Left renal pelvis (tissue), 4 donors: Measurements from ENCODE around the gene EGF. TPM values are rescaled to one million over a fixed set of nuclear protein-coding genes. Genes with fewer than 3 reads are reported as not detected.
"Not testable (repeated sequence)": the region's sequence is repeated elsewhere in the genome, so short reads cannot be mapped to it uniquely, and the experiment has no call there.

ENCODE experiments used
- DNase-seq, 4 donors: peaks; one replicate each; pipeline ENCODE4 v3.0.0-alpha.2; 2013; ENCODE audit warnings: low read depth in 4 of 4, low spot score in 3 of 4
- polyA plus RNA-seq, 4 donors: library from polyadenylated mRNA; unstranded; fragments of 120-200 nt; gene quantifications; one replicate each; pipeline ENCODE4 v1.2.1, GENCODE V29; 2013; ENCODE audit not compliant: insufficient read length in 4 of 4

The EGF gene
- polyA plus RNA-seq, 4 donors: 0.42 to 3.8 (median 3.8) TPM

DNA sequence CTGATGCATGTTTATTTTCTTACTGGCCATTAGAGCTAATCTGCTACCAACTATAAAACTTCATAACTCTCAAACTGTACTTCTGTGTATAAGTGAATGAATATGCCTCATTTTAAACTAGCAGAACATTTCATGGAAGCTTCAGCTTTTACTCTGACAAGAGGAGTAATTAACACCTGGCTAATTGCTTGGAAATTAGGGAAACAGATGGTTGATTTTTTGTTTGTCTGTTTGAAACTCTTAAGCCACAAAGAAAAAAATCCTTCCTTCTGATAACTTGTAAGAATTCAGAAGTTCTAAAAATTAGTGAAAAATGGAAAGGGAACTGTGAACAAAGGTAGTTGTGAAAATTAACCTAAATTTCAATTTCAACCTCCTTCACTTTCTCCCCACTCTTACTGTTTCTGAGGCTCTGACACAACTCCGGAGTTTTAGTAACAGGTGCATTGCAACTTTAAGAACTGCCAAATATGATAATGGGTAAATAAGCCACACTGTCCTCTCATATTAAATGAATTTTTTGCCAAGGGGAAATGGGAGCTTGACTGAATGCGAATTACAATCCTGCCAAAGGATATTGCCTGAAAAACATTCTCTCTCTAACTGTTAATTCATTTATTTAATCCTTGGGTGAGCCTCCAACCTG, 1.0 kb downstream of the EGF start:
- no peak for DNase-seq

- no peak for DNase-seq
Observed at GRCh38 chr4:109914322-109914721, 1.6 kb downstream of the EGF start.

DNA sequence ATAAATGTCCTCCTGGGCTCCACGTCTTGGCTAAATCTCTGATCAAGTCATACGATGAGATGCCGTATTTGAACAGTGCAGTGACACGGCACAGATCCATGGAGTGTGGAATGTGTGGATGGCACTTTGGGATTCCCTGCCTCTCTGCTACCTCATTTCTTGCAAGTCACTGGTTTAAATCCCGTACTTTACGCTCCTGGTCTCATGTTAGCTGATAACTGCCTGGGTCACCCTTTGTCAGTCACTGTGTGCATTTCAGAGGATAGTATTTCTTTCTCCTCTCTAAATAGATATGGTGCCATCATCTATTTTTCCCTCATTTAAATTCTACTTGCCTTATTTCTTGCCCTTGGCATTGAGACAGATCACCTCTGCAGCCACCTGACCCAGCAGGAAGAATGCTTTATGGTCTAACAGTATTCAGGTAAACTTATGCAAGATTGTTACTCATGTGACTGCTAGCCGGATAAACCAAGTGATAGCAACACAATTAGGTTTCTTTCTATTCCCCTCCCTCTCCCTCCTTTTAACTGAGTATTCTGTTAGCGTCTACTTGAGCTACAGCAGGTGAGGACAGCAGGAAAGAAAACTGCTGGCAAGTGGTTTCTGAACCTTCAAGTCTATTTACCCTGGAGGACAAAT, 2.8 kb downstream of the EGF start:
- DNase-seq: no peak

DNA sequence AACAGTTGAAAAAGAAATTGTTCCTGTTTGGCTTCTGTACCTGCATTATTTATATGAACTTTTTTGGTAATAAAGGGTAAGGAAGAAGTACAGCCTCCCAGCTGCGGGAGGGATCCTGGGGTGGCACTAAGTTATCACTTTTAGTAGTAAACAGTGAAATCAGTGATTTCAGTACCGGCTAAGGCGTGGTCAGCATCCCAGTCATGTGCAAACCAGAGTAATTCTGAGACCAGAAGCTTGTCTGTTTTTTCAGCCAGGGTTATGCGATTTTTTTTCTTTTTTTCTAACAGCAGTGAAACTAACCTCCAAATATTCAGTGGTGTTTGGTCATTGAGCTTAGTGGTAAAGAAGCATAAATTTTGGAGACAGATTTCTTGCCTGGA, 3.3 kb downstream of the EGF start:
- DNase-seq: no peak

GRCh38 chr4:109921384-109921808, 8.7 kb downstream of the EGF start:
- no peak for DNase-seq

- DNase-seq: no peak
Observed at GRCh38 chr4:109925396-109925795, 12.7 kb downstream of the EGF start.

DNA sequence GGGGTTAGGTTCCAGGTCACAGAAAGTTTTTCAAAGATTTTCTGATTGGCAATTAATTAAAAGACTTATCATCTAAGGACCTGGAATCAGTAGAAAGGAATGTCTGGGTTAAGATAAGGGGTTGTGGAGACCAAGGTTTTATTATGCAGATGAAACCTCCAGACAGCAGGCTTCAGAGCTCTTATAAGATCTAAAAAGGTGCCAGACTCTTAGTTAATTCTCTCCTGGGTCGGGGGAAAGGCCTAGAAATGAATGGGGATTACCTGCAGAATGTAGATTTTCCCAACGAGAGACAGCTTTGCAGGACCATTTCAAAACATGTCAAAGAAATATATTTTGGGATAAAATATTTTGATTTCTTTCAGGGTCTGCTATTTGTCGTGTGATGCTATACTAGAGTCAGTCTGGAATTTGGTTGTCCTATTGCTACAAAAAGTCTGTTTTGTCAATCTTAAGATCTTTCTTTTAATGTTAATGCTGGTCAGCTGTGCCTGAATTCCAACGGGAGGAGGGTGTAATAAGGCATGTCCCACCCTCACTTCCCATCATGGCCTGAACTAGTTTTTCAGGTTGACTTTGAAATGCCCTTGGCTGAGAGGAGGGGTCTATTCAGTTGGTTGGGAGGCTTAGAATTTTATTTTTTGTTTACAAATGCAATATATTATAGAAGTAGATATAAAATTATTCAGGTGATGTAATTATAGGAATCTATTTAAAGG, 15.8 kb downstream of the EGF start:
- no peak for DNase-seq

DNA sequence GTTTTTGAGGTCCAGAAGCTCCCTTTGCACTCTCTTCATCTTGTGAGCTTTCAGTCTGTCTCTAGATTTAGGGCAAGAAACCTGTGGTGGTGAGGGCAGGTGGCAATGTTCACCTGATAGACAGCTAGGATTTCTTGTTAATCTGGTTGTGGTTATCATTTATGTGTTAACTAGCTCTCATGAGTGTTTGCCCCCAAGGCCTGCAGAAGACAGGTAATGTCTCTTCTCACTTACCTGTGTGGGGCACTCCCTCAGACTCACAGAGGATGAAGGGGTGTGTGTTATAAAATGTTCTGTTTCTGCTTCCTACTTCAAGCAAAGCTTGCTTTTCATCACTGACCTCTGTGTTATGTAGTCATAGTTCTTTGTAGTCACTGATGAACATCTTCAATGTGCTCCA, 17.8 kb downstream of the EGF start:
- DNase-seq: no peak

- no peak for DNase-seq
Observed at GRCh38 chr4:109930872-109931271, 18.2 kb downstream of the EGF start.

DNA sequence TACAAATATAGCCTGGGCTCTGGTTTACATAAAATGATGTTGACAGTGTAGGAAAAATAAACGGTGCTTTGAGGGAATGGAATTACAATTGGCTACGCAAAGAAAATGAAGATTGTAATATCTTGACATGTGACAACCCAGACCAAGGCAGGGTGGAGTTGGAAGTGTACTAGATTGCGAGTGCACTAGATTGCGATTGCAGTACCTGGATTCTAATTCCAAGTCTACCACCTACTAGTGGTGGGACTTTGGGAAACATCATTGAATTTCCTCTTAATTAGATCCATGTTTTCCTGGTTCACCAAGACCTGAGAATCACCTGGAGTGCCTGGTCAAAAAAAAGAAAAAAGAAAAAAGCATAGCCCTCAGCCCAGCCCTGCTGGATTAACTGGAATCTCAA, 18.6 kb downstream of the EGF start:
- no peak for DNase-seq

DNA sequence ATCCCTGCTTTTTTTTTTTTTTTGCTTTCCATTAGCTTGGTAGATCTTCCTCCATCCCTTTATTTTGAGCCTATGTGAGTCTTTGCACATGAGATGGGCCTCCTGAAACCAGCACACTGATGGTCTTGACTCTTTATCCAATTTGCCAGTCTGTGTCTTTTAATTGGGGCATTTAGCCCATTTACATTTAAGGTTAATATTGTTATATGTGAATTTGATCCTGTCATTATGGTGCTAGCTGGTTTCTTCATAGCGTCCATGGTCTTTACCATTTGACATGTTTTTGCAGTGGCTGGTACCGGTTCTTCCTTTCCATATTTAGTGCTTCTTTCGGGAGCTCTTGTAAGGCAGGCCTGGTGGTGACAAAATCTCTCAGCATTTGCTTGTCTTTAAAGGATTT, 24.7 kb downstream of the EGF start:
- not testable (repeated sequence) for DNase-seq

- DNase-seq: no peak
Observed at GRCh38 chr4:109939190-109939589, 26.5 kb downstream of the EGF start.

DNA sequence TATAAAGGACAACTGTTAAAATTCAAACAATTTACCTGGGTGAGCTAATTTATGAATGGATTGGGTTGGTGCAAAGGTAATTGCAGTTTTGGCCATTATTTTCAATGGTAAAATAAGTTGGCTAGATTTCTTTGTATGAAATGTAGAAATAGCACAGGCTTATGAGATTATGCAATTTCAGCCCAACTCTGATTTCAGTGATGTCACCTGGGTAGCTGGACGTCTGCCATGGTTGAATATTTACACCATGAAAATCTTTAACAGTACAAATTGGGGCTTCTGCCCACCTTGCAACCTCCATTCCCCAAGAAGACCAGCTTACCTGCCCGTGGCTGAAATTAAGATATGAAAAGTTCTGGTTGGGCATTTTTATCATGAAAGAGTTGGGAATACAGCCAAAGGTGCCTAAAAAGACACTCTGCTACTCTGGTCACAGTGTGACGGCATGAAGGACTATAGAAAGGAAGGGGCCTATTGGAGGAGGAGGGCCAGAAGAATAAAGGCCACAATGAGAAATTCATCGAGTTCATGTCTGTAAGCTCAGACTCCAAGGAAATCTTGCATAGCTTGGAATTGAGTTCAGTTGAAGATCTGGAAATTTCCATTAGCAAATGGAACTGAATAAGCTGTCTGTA, 29.7 kb downstream of the EGF start:
- no peak for DNase-seq

DNA sequence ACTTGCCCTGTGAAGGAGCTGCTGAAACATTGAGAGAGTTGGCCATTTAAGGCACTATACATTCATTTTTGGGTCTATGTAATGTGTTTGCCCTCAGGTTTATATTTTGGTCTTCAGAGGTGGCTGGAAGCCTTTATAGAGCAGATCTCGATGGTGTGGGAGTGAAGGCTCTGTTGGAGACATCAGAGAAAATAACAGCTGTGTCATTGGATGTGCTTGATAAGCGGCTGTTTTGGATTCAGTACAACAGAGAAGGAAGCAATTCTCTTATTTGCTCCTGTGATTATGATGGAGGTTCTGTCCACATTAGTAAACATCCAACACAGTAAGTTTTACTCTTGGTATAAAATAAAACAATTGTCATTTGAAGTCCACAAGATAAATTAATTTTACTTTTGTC, 31.1 kb downstream of the EGF start:
- DNase-seq: no peak

- no peak for DNase-seq
Observed at GRCh38 chr4:109944591-109944990, 31.9 kb downstream of the EGF start.

GRCh38 chr4:109945056-109945455, 32.4 kb downstream of the EGF start:
- DNase-seq: no peak

DNA sequence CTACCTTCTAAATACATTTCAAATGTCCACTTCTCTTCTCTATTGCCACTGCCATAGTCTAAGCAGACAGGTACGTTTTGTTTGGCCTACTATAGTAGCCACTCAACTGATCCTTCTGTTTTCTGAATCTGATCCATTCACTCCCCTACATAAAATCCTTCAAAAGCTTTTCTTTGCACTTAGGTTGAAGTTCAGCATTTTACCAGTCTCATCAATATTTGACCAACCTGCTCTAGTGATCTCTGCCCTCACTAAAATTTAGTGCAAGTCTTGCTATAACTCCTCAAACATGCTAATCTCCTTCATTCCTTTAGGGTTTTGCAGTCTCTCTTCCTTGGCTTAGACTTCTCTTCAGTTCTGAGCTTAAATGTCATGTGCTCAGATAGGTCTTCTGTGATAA, 33.4 kb downstream of the EGF start:
- DNase-seq: no peak

- DNase-seq: no peak
Observed at GRCh38 chr4:109947457-109947856, 34.8 kb downstream of the EGF start.

GRCh38 chr4:109947918-109948317, 35.2 kb downstream of the EGF start:
- DNase-seq: no peak

DNA sequence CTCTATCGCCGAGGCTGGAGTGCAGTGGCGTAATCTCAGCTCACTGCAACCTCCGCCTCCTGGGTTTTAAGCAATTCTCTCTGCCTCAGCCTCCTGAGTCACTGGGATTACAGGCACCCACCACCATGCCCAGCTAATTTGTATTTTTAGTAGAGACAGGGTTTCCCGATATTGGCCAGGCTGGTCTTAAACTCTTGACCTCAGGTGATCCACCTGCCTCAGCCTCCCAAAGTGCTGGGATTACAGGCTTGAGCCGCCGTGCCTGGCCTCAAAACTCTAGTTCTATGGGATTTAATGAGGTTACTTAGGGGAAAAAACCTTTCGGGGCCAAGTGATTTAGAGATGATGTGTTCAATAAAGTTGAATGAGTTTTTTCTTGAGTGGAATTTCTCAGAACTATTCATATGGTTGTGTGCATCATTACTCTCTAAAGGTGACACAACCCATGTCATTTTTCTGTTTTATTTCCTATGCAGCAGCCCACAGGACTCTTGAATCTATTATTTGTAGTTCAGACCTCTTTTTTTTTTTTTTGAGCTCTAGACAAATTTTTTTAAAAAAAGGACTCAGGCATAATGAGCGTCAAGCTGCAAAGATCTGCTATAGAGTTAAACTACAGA, 36.5 kb downstream of the EGF start:
- not testable (repeated sequence) for DNase-seq

DNA sequence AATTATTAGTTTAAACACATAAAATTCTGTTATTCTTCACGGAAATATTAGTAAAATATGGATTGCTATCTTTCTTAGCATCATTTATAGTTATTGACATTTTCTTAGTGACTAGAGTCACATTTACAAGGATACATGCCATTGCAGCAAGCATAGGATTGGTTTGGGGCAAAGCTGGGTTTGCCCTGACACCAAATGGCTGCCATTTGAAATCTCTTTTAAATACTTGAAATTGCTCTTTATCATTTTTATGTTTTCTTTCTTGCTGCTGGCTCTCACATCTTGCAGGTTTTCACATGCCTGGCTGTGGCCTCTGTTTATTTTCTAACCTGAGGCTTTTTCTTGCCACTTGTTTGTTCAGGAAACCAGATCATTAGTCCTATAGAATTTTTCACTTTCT, 39.9 kb downstream of the EGF start:
- no peak for DNase-seq
